ENCODE results near the gene SDK1.

The SDK1 gene

GRCh38 chr7:3461923-3462322, 160.9 kb downstream of the SDK1 start:
- DNase-seq (ENCODE audit: low read depth, low spot score), result no peak

DNA sequence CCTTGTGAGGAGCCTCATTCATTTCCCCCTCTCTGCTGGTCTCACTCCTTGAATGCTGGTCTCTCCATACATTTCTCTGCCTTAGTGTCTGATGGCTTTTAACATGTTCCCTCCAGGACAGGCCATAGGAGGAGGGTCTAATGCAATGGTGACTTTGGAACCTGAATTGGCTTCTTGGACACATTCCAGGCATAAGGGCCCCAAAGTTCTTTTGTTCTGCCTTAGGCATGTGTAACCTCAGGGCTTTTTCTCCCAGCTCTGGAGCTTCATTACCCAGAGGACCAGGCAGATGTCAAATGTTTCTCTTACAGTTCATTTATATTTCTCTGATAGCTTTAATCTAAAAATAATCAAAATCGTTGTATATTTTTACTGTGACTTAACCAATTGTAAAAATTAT, 162.6 kb downstream of the SDK1 start:
- DNase-seq (ENCODE audit: low read depth, low spot score), result no peak

GRCh38 chr7:3464900-3465622, 164.0 kb downstream of the SDK1 start:
- no peak for DNase-seq (ENCODE audit: low read depth, low spot score)

DNA sequence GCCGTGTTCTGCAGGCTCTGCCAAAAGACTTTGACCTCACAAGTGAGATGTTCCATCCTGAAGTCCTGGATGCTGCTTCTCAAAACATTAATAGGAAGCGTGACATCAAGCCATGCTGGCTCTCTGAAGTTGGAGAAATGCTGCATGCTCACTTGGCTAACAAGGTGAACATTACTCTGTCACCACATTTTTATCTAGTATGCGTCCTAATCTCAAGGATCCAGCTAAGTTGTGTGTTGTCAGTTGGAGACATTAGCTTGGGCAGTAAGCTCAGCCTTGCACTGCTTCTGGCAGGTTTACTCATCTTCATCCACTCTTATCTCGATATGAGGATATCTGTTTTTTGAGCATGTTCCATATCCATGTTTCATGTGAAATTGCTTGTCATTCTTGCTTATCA, 165.2 kb downstream of the SDK1 start:
- no peak for DNase-seq (ENCODE audit: low read depth, low spot score)

- DNase-seq (ENCODE audit: low read depth, low spot score), result no peak
Measured at GRCh38 chr7:3469641-3470040, 168.6 kb downstream of the SDK1 start.

GRCh38 chr7:3480197-3480596, 179.1 kb downstream of the SDK1 start:
- DNase-seq (ENCODE audit: low read depth, low spot score), result no peak

DNA sequence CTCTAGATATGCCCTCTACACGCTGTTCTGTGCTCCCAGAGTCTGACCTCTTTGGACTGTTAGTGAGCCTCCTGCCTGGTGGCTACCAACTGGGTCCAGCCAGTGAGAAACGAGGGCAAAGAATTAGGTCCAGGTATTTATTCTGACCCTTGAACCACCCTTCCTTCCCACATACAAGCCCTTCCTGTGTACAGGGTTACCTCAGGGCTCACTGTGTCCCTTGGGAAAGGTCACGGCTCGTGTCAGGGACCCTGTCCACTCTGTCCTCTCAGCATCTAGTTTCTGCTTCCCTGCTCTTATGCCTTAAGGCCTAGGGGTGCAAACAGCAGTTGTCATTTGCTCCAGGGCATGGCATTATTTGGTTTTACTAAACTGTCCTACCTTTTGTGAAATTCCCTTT, 180.4 kb downstream of the SDK1 start:
- DNase-seq (ENCODE audit: low read depth, low spot score), result no peak

DNA sequence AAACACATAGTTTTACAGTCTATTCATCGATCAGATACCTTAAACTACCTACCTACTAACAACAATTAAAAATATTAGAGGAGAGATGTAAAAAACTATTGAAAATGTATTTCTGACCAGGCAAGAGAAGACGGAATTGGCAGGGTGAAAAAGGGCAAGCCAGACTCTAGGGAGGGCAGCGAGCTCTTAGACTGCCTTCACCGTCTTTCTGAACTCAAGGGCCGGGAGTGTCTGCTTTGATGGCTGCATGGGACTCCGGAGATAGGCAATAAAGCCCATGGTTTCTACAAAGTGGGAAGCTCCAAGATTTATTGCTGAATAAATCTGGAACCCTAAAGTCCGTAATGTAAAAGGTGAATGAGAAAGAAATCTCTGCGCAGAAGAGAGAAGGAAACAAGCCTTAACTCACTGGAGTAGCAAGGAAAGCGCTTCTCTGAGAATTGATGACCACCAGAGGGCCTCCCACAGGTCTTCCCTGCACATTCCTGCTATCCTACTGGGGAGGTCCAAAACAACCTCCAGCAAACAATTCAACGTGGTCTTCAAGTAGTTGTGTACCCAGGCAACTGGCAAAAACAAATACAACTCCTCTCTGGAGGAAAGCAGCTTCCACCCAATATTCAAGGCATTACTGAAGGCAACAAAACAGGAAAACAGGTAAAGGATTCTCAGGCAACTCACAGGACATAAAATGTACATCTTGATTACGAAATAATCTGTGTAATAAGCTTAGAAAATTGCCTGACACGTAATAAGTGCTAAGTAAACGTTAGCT, 181.3 kb downstream of the SDK1 start:
- DNase-seq (ENCODE audit: low read depth, low spot score), result peak; percentile 61

DNA sequence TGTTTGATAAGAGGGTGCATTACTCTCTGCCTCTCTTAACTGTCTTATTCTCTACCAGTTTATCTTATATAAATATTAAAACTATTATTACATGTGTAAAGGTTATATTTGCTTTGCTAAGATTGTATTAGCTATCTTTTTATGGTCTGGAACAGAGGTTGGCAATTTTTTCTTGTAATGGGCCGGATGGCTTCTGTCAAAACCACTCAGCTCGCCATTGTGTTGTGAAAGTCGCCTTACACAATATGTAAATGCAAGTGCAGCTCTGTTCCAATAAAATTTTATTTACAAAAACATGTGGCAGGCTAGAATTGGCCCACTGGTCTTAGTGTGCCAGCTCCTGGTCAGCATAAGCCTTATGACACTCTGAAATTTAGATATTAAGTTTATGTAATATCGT, 185.8 kb downstream of the SDK1 start:
- no peak for DNase-seq (ENCODE audit: low read depth, low spot score)

DNA sequence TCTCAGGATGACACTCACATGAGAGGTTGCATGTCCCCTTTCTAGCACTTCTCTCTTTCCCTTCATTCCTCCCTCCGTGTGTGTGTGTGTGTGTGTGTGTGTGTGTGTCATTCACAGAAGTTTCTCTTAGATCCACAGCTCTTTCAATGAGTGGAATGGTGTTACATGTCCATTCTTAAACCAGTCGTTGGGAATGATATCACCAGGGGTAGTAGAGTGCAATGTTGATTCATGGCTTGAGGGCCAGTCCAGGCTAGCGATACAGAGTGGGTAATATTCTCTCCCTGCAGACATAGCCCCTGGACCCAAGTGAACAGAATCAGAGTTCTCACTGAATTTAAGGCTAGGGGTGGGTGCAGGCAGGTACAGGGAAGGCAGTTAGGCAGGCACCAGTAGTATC, 187.8 kb downstream of the SDK1 start:
- DNase-seq (ENCODE audit: low read depth, low spot score), result no peak

- peak; percentile 61 for DNase-seq (ENCODE audit: low read depth, low spot score)
Measured at GRCh38 chr7:3493499-3493898, 192.4 kb downstream of the SDK1 start.

- DNase-seq (ENCODE audit: low read depth, low spot score), result no peak
Measured at GRCh38 chr7:3494947-3495346, 193.9 kb downstream of the SDK1 start.

DNA sequence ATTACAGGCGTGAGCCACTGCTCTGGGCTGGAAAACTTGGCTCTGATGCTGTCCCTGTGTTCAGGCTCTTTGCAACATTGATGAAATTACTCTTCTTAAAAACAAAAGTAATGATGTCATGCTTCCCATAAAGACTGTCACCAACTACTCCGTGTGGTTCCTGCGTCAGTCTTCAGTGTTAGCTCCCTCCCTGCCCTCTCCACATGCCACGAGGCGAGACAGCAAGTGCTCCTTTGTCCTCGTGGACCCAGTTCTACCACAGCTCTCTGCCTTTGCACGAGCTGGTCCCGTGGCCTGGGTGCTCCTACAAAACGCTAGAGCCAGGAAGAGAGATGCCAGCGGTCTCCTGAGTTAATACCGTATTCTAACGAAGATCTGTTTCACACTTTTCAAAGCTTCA, 194.5 kb downstream of the SDK1 start:
- DNase-seq (ENCODE audit: low read depth, low spot score), result no peak

- DNase-seq (ENCODE audit: low read depth, low spot score), result no peak
Measured at GRCh38 chr7:3495954-3496353, 194.9 kb downstream of the SDK1 start.

DNA sequence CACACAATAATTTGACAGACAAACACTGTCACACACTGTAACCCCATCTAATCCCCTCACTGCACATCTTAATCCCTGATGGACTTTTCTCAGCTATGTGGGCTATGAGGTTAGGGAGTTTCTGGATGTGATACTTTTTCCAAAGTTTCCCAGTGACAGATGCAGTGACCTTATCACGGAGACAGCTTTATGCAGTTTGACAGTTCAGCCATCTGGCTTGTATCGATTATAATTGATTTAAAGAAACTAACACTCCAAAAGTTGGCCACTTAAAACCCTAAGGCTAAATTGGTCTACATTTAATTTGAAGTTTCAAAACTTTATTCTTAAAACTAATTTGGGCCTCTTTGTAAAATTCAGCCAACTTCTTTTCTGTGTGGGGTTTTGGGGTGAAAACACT, 196.7 kb downstream of the SDK1 start:
- DNase-seq (ENCODE audit: low read depth, low spot score), result no peak

DNA sequence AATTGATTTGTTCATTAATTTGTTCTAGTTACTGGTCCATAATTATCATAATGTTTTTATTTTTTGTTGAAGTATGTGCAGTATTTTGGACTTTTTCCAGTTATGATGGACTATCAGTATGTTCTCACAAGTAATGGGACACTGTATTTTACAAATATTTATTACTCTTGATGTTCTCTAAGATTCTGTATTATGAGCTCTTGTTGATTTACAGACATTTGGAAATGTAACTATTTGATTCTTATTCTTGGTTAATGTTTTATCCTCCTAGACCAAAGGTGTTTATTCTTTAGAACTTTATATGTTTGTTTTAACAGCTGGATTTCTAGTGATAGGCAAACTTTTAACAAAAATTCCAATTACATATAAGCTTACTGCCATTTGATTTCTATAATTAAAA, 200.6 kb downstream of the SDK1 start:
- DNase-seq (ENCODE audit: low read depth, low spot score), result no peak

DNA sequence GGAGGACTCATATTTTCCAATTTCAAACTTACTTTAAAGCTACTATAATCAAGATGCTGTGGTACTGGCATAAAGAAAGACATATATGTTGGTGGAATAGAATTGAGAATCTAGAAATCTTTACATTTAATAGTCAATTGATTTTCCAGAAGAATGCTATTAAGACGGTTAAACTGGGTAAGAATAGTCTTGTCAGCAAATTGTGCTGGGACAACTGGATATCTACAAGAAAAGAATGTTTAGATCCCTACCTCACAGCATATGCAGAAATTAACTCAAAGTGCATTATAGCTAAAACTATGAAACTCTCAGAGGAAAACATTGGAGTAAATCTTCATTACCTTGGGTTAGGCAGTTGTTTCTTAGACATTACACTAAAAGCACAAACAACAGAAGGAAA, 203.3 kb downstream of the SDK1 start:
- DNase-seq (ENCODE audit: low read depth, low spot score), result no peak

- DNase-seq (ENCODE audit: low read depth, low spot score), result peak; percentile 61
Measured at GRCh38 chr7:3510101-3511020, 209.3 kb downstream of the SDK1 start.

- no peak for DNase-seq (ENCODE audit: low read depth, low spot score)
Measured at GRCh38 chr7:3517344-3517743, 216.3 kb downstream of the SDK1 start.

DNA sequence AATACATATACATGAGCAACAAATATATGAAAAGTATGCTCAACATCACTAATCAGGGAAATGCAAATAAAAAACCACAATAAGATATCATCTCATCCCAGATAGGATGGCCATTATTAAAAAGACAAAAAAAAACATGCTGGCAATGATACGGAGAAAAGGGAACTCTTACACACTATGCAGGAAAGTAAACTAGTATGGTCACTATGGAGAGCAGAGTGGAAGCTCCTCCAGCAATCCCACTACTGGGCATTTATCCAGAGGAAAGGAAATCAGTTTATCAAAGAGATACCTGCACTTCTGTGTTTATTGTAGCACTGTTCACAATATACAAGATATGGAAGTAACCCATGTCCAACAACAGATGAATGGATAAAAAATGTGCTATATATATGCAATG, 217.5 kb downstream of the SDK1 start:
- DNase-seq (ENCODE audit: low read depth, low spot score), result no peak

- no peak for DNase-seq (ENCODE audit: low read depth, low spot score)
Measured at GRCh38 chr7:3520206-3520605, 219.2 kb downstream of the SDK1 start.

DNA sequence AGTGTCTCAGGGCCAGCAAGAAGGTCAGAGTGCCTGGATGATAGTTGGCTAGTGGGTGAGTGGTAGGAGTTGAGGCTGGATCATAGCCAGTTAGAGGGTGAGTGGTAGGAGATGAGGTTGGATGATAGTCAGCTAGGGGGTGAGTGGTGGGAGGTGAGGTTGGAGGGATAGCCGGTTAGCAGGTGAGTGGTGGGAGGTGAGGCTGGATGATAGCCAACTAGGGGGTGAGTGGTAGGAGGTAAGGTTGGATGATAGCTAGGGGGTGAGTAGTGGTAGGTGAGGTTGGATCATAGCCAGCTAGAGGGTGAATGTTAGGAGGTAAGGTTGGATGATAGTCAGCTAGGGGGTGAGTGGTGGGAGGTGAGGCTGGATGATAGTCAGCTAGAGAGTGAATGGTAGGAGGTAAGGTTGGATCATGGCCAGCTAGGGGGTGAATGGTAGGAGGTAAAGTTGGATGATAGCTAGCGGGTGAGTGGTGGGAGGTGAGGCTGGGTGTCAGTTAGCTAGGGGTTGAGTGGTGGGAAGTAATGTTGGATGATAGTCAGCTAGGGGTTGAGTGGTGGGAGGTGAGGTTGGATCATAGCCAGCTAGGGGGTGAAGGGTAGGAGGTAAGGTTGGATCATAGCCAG, 226.6 kb downstream of the SDK1 start:
- no peak for DNase-seq (ENCODE audit: low read depth, low spot score)

All from astrocyte of the hippocampus (primary cell).